ENCODE measurements around the gene B4GALNT3. TPM values are rescaled to one million over a fixed set of nuclear protein-coding genes. Genes with fewer than 3 reads are reported as not detected.

The B4GALNT3 gene
- total and polyA plus RNA-seq, 7 donors = 0.21 to 4.0 (median 0.57) TPM

DNA sequence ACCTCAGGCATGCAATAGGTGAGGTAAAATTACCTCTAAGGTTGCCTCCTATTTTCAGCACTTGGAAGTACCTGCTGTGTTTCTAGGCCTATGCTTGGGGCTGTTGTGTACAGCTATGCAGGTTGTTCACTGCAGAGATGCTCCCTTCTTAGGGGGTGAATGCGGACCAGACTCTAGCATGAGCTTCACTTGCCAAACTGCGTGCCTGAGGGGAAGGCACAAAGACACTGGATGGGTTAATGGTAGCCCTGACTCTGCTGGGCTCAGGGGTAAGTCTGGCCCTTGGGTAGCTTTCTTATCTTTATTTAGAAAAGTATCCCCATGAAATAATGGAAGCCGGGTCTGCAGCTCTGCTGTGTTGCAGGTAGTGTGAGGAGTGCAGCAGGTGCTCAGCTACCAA, 35.7 kb downstream of the B4GALNT3 start:
- WGBS, 3 donors = 92 to 94% (median 93%) methylated on average over 3 of the region's 3 CpGs
- H3K9me3 ChIP-seq = no peaks in the 10 kb centered on the region

DNA sequence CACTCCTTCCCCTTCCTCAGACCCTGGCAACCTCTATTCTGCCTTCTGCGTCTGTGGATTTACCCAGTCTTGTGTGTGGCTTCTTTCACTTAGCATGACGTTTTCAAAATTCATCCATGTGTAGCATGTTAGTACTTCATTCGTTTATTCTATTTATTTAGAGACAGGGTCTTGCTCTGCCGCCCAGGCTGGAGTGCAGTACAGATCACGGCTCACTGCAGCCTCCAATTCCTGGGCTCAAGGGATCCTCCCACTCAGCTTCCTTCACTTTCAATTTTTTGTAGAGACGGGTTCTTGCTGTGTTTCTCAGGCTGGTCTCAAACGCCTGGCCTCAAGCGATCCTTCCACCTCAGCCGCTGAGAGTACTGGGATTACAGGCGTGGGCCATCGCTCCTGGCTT, 37.0 kb downstream of the B4GALNT3 start:
- Histone ChIP-seq H3K27ac (no peak overlapping the region), H3K9me3 (no peaks in the 10 kb centered on the region), H3K4me1 (peaks cover 5% of the 10 kb centered on the region), H3K36me3 (ENCODE audit: insufficient read depth in 1 of 2, low read depth in 1 of 2) (no peaks in the 10 kb centered on the region), H3K4me3 (no peak overlapping the region), H3K27me3 (ENCODE audit: insufficient read depth in 3 of 3, low read length in 2 of 3) (no peaks in the 10 kb centered on the region)
- DNase-seq (no peak), ATAC-seq (no peak)
- 86 to 89% (median 87%) methylated on average over 11 of the region's 11 CpGs for WGBS, 3 donors
- intact Hi-C loops (cut with DNase I) = no loop called here
- TF ChIP-seq, protein P1, sequence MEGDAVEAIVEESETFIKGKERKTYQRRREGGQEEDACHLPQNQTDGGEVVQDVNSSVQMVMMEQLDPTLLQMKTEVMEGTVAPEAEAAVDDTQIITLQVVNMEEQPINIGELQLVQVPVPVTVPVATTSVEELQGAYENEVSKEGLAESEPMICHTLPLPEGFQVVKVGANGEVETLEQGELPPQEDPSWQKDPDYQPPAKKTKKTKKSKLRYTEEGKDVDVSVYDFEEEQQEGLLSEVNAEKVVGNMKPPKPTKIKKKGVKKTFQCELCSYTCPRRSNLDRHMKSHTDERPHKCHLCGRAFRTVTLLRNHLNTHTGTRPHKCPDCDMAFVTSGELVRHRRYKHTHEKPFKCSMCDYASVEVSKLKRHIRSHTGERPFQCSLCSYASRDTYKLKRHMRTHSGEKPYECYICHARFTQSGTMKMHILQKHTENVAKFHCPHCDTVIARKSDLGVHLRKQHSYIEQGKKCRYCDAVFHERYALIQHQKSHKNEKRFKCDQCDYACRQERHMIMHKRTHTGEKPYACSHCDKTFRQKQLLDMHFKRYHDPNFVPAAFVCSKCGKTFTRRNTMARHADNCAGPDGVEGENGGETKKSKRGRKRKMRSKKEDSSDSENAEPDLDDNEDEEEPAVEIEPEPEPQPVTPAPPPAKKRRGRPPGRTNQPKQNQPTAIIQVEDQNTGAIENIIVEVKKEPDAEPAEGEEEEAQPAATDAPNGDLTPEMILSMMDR (IDR thresholded peaks at IDR 0.05) = no peak

More for the DNA sequence above, 35.7 kb downstream of the B4GALNT3 start:
- ATAC-seq (no peak), DNase-seq (no peak)
- intact Hi-C loops (cut with DNase I) = no loop called here
- Histone ChIP-seq H3K4me3 (no peak overlapping the region), H3K27me3 (ENCODE audit: insufficient read depth in 3 of 3, low read length in 2 of 3) (no peaks in the 10 kb centered on the region), H3K4me1 (no peaks in the 10 kb centered on the region), H3K27ac (no peak overlapping the region), H3K36me3 (ENCODE audit: insufficient read depth in 1 of 2, low read depth in 1 of 2) (no peaks in the 10 kb centered on the region)
- TF ChIP-seq, protein P1 (IDR thresholded peaks at IDR 0.05) = no peak

DNA sequence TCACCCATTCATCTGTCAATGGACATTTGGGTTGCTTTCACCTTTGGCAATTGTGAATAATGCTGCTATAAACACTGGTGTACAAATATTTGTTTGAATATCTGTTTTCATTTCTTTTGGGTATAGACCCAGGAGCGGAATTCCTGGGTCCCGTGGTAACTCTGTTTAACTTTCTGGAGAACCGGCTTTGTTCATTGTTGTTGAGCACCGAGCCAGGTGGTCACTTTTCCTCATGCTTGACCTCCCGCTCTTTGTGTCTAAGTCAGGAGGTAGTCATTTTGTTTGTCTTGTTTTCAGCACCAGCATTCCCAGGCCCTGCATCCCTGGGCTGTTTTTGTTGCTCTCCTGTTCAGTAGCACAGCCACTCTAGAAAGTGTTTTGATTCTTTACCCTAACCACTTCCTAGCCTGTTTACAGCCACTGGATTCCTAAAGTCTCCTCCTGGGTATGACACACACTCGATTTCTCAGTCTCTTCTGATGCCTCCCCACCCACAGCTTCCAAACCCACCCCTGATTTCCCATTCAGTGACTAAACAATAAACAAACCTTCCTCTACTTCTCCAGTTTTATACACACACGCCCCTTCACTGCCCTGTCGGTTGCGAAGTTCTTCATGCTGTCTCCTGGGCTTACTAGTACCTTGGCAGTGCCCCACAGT, 37.9 kb downstream of the B4GALNT3 start:
- DNase-seq = no peak
- TF ChIP-seq, protein P1 (IDR thresholded peaks at IDR 0.05) = no peak
- H3K4me3 ChIP-seq = no peak overlapping the region
- H3K36me3 ChIP-seq (ENCODE audit: insufficient read depth in 1 of 2, low read depth in 1 of 2) = no peaks in the 10 kb centered on the region
- H3K9me3 ChIP-seq = no peaks in the 10 kb centered on the region
- no peak for ATAC-seq
- intact Hi-C loops (cut with DNase I) = no loop called here
- 82 to 89% (median 87%) methylated on average over 9 of the region's 9 CpGs for WGBS, 3 donors
- peaks cover 14% of the 10 kb centered on the region for H3K4me1 ChIP-seq
- no peak overlapping the region for H3K27ac ChIP-seq
- no peaks in the 10 kb centered on the region for H3K27me3 ChIP-seq (ENCODE audit: insufficient read depth in 3 of 3, low read length in 2 of 3)

DNA sequence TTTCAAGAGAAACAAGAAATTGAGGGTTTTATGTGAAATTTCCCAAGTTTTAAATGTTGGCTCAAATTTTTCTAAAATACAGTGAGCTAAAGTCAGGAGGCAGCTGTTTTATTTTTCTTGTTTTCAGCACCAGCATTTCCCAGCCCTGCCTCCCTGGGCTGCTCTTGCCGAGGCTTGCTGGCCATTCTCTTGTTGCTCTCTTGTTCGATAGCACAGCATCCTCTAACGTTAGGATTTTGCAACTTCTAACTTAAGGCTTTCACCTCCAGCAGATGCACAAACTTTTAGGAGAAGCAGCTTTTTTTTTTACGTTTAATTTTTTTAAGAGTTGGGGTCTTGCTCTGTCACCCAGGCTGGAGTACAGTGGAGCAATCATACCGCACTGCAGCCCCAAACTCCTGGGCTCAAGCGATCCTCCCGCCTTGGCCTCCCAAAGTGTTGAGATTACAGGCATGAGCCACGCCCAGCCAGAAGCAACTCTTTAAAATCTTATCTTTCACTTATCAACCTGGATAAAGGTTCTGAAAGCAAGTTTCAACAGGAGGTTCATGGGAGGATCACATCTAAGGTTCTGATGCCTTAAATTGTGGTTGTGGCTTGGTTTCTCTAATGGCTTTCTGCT, 40.2 kb downstream of the B4GALNT3 start:
- H3K4me1 ChIP-seq = peaks cover 20% of the 10 kb centered on the region
- H3K9me3 ChIP-seq = no peaks in the 10 kb centered on the region
- ATAC-seq (no peak), DNase-seq (no peak)
- intact Hi-C loops (cut with DNase I) = loop anchor here in 1 of 2 donors (5.0 kb wide), 1 partner anchor 48 kb away; no protein-coding TSS in a partner anchor
- H3K4me3 ChIP-seq = no peak overlapping the region
- H3K27me3 ChIP-seq (ENCODE audit: insufficient read depth in 3 of 3, low read length in 2 of 3) = no peaks in the 10 kb centered on the region
- no peak overlapping the region for H3K27ac ChIP-seq
- TF ChIP-seq, protein P1 (IDR thresholded peaks at IDR 0.05) = no peak
- no peaks in the 10 kb centered on the region for H3K36me3 ChIP-seq (ENCODE audit: insufficient read depth in 1 of 2, low read depth in 1 of 2)
- WGBS, 3 donors = 91 to 92% (median 91%) methylated on average over 8 of the region's 8 CpGs
